Measurements from ENCODE around the gene CHSY1.

DNA sequence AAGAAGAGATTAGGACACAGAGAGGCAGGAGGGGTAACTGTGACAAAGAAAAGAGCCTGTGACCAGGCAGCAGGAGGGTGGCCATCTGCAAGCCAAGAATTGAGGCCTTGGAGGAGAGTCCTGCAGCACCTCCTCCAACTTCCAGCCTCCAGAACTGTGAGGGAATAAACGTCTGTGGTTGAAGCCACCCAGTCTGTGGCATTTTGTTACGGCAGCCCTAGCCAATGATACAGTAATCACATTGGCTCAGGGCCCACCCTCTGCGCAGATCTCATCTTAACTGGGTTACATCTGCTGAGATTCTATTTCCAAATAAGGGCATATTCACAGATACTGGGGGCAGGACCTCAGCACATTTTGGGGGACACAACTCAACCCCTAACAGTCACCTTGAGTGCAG lies 14.2 kb upstream of the CHSY1 start:
- TF ChIP-seq, protein P1, sequence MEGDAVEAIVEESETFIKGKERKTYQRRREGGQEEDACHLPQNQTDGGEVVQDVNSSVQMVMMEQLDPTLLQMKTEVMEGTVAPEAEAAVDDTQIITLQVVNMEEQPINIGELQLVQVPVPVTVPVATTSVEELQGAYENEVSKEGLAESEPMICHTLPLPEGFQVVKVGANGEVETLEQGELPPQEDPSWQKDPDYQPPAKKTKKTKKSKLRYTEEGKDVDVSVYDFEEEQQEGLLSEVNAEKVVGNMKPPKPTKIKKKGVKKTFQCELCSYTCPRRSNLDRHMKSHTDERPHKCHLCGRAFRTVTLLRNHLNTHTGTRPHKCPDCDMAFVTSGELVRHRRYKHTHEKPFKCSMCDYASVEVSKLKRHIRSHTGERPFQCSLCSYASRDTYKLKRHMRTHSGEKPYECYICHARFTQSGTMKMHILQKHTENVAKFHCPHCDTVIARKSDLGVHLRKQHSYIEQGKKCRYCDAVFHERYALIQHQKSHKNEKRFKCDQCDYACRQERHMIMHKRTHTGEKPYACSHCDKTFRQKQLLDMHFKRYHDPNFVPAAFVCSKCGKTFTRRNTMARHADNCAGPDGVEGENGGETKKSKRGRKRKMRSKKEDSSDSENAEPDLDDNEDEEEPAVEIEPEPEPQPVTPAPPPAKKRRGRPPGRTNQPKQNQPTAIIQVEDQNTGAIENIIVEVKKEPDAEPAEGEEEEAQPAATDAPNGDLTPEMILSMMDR (IDR thresholded peaks at IDR 0.05), result no peak
- TF ChIP-seq EZH2 (IDR thresholded peaks at IDR 0.05) (no peak), EZH2phosphoT487 (IDR thresholded peaks at IDR 0.05) (no peak)

Data from neural progenitor cell (in vitro differentiated cells).